Stimulated activated CD4-positive, alpha-beta T cell treated with anti-CD3 and anti-CD28 coated beads, Interleukin-2, amount 100 ng/mL, for 24 hours (primary cell): ENCODE measurements around the gene B3GNT5.
"Not testable (repeated sequence)": the region's sequence is repeated elsewhere in the genome, so short reads cannot be mapped to it uniquely, and the experiment has no call there.

Experiments used
- DNase-seq, 2 donors: peaks; one replicate each; pipeline ENCODE4 v3.0.0-alpha.2; 2020

Gene B3GNT5, protein sequence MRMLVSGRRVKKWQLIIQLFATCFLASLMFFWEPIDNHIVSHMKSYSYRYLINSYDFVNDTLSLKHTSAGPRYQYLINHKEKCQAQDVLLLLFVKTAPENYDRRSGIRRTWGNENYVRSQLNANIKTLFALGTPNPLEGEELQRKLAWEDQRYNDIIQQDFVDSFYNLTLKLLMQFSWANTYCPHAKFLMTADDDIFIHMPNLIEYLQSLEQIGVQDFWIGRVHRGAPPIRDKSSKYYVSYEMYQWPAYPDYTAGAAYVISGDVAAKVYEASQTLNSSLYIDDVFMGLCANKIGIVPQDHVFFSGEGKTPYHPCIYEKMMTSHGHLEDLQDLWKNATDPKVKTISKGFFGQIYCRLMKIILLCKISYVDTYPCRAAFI

DNA sequence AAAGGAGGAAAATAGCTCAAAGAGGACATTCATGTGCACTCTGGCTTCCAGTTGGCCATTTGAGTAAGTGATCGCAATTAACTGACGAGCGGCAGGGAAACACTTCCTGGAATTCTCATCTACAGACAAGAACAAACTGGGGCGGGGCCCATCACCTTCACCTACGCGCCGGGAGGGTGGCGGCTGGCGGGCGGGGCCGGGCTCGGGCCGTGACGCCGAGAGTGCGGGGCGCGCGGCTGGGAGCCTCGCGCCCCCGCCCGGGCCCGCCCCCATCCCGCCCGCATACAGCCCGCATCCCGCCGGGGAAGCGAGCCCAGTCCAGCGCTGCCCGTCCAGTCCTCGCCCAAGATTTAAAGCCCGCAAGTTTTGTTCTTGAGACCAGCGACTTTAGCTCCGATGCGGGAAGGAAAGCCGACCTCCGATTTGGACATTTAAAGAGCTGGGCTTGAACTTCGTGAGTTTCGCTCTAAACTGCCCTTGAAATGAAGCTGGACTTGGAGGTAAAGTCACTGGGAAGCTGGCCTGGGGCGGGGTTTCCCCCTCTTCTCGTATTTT lies at the start of gene B3GNT5:
B3GNT5 (plus strand) TSS at position 281 of the 555 bp plus-strand sequence. CDS start 16,546 bp downstream, outside the sequence.
- DNase-seq: peak; percentile 55 to 74

GRCh38 chr3:183203670-183204069 lies 49.4 kb upstream of the B3GNT5 start:
- DNase-seq: no peak

- peak in 1 of 2 donors; percentile 21 for DNase-seq
These were observed 44.8 kb upstream of the B3GNT5 start for GRCh38 chr3:183208260-183208659.

- no peak for DNase-seq
These were observed 44.3 kb upstream of the B3GNT5 start for GRCh38 chr3:183208800-183209199.

- no peak for DNase-seq
These were observed 42.7 kb upstream of the B3GNT5 start for GRCh38 chr3:183210341-183210740.

- peak; percentile 53 to 56 for DNase-seq
These were observed 42.2 kb upstream of the B3GNT5 start for GRCh38 chr3:183210862-183211341.

- no peak for DNase-seq
These were observed 41.7 kb upstream of the B3GNT5 start for GRCh38 chr3:183211352-183211751.

DNA sequence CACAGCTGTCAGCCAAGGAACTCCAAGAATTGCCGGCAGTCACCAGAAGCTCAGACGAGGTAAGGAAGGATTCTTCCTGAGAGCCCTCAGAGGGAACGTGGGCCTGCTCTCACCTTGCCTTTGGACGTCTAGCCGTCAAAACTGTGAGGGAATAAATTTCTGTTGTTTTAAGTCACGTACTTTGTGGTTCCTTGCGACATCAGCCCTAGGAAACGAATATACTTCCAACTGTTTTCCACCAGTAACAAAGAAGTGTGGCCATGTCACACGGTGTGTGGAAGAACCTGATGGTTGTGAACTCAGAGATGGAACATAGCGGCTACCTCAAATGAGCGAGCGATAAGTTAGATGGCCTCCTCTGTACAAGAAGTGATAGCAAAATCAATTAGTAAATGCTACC lies 41.0 kb upstream of the B3GNT5 start:
- no peak for DNase-seq

- no peak for DNase-seq
These were observed 40.5 kb upstream of the B3GNT5 start for GRCh38 chr3:183212565-183212964.

DNA sequence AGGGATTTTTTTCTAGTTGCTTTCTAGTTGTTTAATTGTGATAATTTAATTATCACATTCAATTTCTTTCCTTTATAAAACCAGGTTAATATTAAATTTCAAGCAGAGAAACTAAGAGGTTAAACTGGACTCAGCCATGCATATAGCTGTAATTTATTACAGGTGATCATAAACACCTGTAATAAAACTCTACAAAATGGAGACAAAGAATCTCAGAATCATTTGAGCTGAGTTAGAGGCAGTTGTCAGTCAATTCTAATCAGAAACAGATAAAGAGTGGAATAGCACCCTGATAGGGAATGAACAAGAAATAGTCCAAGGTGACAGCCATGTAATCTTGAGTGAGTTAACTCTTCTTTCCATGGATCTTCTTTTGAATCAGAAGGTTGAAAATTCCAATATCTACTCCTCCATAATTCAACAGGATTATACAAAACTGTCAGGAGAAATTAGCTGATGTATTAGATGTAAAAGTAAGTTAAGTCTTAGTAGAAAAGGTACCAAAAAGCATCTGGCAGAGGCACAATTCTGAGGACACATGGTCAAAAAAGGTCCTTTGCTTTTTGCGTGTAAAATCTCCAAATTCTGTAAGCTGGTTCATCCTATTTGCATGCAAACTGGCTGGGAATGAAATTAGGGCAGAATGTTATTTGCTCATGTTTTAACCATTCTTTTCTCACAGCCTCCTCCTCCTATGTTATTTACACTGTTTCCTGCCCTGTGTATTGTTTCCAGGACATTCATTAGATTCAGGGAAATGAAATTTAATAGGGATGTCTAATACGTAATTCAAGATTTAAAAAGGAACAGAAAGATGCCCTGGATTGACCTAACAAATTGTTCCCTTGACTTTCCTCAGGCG lies 39.4 kb upstream of the B3GNT5 start:
- no peak for DNase-seq

DNA sequence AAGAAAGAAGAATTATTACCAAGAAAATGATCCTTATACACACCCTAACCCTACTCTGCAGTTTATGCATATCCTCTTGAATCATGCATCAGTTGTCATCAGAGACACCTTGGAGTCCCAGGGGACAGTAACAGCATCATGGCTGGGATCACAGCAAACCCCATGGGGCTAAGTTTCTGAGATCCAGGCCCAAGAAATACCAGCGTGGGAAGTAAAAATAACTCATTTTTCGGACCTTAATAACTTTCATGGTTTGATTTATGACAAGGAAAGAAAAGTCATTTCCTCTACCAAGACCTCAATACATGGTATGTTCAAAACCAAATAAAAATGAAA lies 38.8 kb upstream of the B3GNT5 start:
- DNase-seq: no peak

DNA sequence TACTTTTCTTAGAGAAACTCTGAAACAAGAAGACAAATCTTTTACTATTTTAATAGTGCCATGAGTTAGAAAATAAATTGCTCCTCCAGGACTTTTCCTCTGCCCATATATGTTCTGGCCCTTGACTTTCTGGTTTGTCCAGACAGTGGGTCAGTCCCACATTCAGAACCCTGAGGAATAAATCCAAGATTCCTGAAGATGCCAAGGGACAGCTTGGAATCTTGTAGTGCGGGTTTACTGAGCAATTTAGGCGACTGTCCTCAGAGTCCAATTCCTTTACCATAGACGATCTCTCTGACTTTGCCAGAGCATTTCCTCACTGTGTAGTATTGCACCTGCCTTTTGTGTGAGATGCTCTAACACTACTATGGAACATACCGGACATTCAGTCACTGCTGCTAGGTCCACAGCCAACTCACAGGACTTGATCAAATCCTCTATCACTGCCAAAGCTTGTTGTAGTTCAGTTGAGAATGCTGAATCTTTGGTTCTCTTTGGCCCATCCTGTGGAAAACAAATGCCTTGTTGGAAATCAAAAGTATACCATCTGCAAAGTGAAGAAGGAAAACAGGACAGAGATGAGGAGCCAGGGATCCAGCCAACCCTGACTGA lies 37.4 kb upstream of the B3GNT5 start:
- no peak for DNase-seq

GRCh38 chr3:183217548-183218332 lies 35.3 kb upstream of the B3GNT5 start:
- DNase-seq: no peak

DNA sequence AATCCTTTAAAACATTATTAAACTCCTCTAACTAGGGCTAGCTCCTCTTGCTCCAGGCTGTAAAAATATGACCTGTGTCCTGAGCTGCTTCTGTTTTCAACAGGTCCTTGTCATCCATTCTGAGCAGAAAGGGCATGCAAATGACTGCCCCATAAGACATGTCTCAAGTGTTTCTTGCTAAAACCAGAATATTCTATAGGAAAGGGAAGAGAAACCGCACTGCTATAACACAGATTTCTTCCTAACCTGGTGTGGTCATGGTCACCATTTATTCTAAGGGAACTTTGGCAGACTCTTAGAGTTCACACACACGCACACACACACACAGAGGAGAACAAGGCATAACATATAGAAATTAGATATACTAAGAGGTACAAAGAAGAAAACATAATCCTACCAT lies 34.2 kb upstream of the B3GNT5 start:
- no peak for DNase-seq

DNA sequence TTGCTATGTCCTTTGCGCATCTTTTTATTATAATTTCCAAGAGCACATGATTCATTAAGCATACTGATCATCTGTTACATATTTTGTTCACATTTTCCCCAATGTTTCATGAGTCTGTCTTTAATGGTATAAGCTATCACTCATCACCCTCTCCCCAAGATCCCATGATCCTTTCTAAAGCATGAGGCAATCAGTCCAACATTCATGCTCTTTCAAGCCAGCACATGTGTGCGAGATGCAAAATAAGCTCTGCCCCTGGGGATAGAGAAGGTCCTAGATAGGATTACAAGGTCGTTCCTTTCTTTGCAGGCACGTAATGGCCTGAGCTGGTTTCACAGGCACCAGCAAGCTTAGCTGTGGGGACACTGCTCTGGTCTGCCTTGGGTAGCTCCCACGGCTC lies 32.2 kb upstream of the B3GNT5 start:
- DNase-seq: no peak

DNA sequence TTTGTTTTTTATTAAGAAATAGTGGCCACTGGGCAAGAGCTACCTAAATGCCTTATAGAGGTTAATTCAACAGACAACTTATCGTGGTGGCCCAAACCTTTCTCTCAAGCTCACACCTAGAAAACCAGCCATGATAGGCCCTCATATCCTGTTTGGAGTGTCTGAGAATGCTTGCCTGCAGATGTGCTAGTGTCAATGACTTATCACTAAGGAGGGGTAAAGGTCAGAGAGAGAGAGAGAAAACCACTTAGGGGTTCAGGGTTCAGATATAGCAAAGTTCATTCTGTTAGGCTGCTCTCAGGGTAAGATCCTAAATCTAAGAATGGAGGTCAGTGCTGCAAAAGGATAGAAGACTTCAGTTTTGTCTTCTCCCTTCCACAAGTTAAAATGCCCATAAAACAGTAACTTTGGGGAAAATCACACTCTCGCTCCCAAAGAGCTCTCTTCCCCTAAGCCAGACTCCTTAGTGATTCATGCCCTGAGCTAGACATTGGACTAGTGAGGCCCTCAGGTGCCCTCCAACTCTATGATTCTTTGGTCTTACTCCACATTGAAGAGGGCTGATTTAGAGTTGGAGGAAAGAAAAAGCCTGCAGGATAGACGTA lies 30.3 kb upstream of the B3GNT5 start:
- no peak for DNase-seq

DNA sequence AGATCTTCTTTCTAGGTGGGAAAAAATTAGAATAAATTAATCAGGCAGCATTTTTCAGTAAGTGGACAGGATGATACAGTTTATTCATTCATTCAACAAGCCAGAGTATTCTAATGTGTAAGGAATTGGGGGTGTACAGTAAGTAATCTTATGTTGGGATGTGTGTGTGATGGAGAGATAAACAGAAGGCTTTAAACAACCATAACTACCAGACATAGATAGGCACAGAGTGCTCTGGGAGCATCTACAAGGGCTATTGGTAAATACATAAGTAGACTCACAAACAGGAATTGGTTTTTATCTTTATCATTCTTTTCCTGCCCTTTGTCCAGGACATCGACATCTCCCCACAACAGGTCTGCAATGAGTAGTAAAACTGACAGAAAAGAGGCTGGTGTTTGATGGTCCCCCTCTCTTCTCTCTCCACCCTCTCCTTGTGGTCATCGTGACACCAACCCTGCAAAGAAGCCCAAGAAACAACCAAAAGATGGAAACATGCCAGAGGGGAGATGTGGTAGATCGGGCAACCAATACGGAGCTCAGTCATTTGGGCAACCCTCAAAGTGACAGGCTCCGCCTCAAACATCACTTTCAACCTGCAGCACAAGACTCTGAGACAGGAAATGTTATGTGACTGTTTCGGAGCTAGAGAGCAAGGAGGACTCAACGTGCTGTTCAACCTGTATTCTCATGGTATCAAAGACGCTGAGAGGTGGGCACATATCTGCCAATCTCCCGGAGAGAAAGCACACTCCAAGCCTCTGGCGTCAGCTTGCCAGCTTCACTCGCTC lies 28.7 kb upstream of the B3GNT5 start:
- peak in 1 of 2 donors; percentile 46 for DNase-seq

DNA sequence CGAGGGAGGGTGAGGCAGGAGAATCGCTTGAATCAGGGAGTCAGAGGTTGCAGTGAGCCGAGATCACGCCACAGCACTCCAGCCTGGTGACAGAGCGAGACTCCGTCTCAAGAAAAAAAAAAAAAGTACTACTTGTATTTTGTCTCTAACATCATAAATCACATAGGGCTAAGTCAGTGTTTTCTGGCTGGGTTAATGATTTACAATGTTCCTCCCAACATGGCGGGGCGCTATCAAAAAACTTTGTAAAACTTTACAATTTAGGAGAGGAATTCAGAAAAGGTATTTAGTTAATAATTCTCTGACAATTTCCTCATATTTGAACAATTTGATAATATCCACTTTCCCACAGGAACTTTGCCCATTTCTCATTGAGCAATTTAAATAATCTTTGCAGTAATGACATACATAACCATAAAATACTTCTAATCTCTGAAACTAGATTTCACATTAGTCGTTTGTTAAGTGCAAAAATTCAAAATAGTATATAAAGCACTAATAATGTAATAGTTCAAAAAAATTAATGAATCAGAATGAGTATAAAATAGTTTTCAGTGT lies 26.6 kb upstream of the B3GNT5 start:
- no peak for DNase-seq

DNA sequence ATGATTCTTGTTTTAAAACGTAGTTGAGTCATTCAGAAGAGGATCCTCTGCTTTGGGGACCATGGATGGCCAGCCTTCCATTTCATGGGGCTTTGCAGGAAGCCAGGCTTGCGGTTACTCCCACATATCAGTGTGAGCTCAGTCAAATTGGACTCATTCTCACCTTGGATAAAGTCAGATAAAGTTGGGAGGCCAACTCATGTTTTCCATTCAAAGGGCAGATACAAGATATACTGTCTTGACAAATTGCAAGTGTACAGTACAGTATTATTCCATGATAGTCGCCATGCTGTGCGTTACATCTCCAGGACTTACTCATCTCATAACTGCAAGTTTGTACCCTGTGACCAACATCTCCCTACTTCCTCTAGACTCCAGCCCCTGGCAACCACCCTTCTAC lies 25.5 kb upstream of the B3GNT5 start:
- peak in 1 of 2 donors; percentile 43 for DNase-seq

DNA sequence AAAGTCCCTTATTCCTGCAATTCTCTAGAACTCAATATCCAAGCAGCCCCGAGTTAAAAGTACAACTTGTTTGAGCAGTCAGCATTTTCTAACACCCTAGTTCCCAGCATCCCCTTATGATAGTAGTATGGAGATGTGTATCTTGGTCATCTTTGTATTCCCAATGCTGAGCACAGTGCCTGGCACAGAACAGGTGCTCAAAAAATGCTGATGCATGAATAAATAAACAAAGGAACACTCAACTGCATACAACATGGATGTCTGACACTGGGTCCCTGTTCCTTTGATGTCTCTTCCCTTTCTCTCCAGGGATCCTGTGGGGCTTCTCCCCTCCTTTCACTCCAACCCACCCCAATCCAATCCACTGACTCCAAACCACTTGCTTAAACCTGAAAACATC lies 23.9 kb upstream of the B3GNT5 start:
- DNase-seq: no peak

DNA sequence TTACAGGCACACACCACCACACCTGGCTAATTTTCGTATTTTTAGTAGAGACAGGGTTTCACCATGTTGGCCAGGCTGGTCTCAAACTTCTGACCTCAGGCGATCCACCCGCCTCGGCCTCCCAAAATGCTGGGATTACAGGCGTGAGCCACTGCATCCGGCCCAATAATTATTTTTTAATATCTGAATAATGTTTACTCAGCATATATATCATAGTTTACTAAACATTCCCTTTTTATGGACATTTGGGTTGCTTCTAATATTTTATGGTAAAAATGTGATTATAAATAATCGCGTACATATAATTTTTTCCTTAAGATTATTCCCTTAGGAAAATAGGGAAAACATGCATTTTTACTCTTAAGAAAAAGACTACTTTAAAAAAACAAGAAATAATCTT lies 22.8 kb upstream of the B3GNT5 start:
- not testable (repeated sequence) for DNase-seq
